HepG2 (cell line): ENCODE results near the gene CLDN15. TPM values are rescaled to one million over a fixed set of nuclear protein-coding genes. Genes with fewer than 3 reads are reported as not detected.

Experiments used
- BORCS8-MEF2B ChIP-seq: sonication (generic); formaldehyde crosslinking; IDR thresholded peaks from 2 replicates; pipeline ENCODE4 v1.8.0; 2022; ENCODE audit warnings: mild to moderate bottlenecking, missing genetic modification reagents
- FOSL2 ChIP-seq: sonication (generic); formaldehyde crosslinking; IDR thresholded peaks from 2 replicates; pipeline ENCODE4 v1.4.0; 2020; ENCODE audit warnings: missing genetic modification reagents
- GFI1 ChIP-seq: sonication (generic); formaldehyde crosslinking; IDR thresholded peaks from 2 replicates; pipeline ENCODE4 v1.5.0; 2020; ENCODE audit warnings: missing genetic modification reagents, mild to moderate bottlenecking, borderline replicate concordance
- HNRNPK ChIP-seq: fragments of 200-400 bp; formaldehyde crosslinking; IDR thresholded peaks from 2 replicates; pipeline ENCODE4 v1.6.1; 2018; ENCODE audit warnings: low read length, low read depth, moderate library complexity, mild to moderate bottlenecking; ENCODE audit not compliant: poor library complexity, severe bottlenecking
- POLR2A ChIP-seq, 2 experiments: IDR thresholded peaks; 2 replicates each; pipeline ENCODE4 v1.6.1; 2011; ENCODE audit warnings: low read depth in 2 of 2, low read length in 2 of 2, mild to moderate bottlenecking in 1 of 2, moderate library complexity in 1 of 2; ENCODE audit not compliant: insufficient read depth in 1 of 2
- RAD21 ChIP-seq: fragments of 450-650 bp; formaldehyde crosslinking; IDR thresholded peaks from 2 replicates; pipeline ENCODE4 v1.5.0; 2020; ENCODE audit warnings: mild to moderate bottlenecking
- TCF7L2 ChIP-seq: IDR thresholded peaks from 2 replicates; pipeline ENCODE4 v1.6.1; 2011; ENCODE audit warnings: mild to moderate bottlenecking, low read depth, low read length, moderate library complexity
- ZNF230 ChIP-seq: sonication (generic); formaldehyde crosslinking; IDR thresholded peaks from 2 replicates; pipeline ENCODE4 v1.4.0; 2020; ENCODE audit warnings: mild to moderate bottlenecking, missing genetic modification reagents
- ZNF350 ChIP-seq: sonication (generic); formaldehyde crosslinking; IDR thresholded peaks from 2 replicates; pipeline ENCODE4 v1.4.0; 2020; ENCODE audit warnings: mild to moderate bottlenecking, low read depth, missing genetic modification reagents, borderline replicate concordance
- ZNF382 ChIP-seq: sonication (generic); formaldehyde crosslinking; IDR thresholded peaks from 2 replicates; pipeline ENCODE4 v1.5.0; 2020; ENCODE audit warnings: missing genetic modification reagents, mild to moderate bottlenecking, borderline replicate concordance
- ZNF558 ChIP-seq: sonication (generic); formaldehyde crosslinking; IDR thresholded peaks from 2 replicates; pipeline ENCODE4 v1.9.0; 2022; ENCODE audit warnings: mild to moderate bottlenecking, missing genetic modification reagents, borderline replicate concordance
- polyA plus RNA-seq, 8 experiments: library from polyadenylated mRNA; depleted of rRNA in 3 of 8; stranded (reverse) in 7 of 8; unstranded in 1 of 8; fragments of >200 nt; fragmentation: Illumina TruSeq in 4 of 8; extraction: Trizol in 4 of 8; gene quantifications; 2 replicates each; pipeline versions ENCODE4 v1.2.1 to v1.2.3, GENCODE V29; 2011 to 2016; ENCODE audit warnings: low read depth in 4 of 8, missing spikeins in 1 of 8, mixed read lengths in 1 of 8; ENCODE audit not compliant: insufficient read depth in 1 of 8
- total RNA-seq, 5 experiments: library from RNA; depleted of rRNA; stranded (reverse); fragments of >200 nt; fragmentation: Illumina TruSeq; extraction: Trizol; gene quantifications; 2 replicates each; pipeline ENCODE4 v1.2.3, GENCODE V29; 2016; ENCODE audit warnings: low read depth in 1 of 5
- TF ChIP-seq, protein P1 (sequence below), 2 experiments: sonication (generic) in 1 of 2; formaldehyde crosslinking in 1 of 2; IDR thresholded peaks; 2 replicates each; pipeline versions ENCODE4 v1.4.0 to v1.6.1; 2016 to 2020; ENCODE audit warnings: borderline replicate concordance in 1 of 2, low read depth in 1 of 2, mild to moderate bottlenecking in 1 of 2, missing genetic modification reagents in 1 of 2
- TF ChIP-seq, protein P2 (sequence below): sonication (generic); formaldehyde crosslinking; IDR thresholded peaks from 2 replicates; pipeline ENCODE4 v1.9.0; 2021; ENCODE audit warnings: missing genetic modification reagents, borderline replicate concordance
- TF ChIP-seq, protein P3 (sequence below): sonication (generic); formaldehyde crosslinking; IDR thresholded peaks from 2 replicates; pipeline ENCODE4 v1.4.0; 2020; ENCODE audit warnings: low read depth, missing genetic modification reagents
- TF ChIP-seq, protein P4 (sequence below): IDR thresholded peaks from 2 replicates; pipeline ENCODE4 v1.6.1; 2016; ENCODE audit warnings: missing genetic modification reagents, missing compliant biosample characterization

CLDN15 gene
- total and polyA plus RNA-seq, 2 of the 13 experiments (the other 11 are each of a cell fraction or from before 2014, with no cell fraction given) = 7.1 to 17.8 TPM

DNA sequence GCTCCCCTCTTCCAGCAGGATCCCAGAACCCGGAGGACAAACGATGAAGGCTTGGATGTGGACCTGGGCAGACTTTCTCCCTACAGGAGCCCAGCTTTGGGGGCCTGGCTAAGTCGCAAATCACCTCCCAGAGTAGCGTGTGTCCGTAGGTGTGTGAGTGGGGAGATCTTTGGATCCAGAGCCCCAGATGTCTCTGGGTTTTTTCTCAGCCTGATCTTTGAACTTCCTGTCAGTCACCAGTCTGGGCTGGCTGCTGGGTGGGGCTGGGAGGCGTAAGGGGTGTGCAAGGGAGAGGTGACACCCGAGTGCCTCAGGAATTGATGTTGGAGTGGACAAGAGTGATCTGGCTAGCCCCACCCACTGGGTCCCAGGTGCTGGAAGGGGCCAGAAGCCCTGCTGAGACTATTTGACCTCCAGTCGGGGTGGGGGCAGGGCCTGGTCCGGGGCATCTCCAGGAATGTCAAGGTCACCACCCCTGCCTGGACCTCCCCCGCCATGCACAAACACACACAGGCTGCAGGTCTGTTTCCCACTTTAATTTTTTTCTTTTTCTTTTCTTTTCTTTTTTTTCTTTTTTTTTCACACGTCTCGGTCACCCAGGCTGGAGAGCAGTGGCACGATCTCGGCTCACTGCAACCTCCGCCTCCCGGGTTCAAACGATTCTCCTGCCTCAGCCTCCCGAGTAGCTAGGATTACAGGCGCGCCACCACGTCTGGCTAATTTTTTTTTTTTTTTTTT is 36.6 kb downstream of the CLDN15 start, which contains the start of gene MOGAT3 (continued):
- TF ChIP-seq ZNF558 (CRISPR knock-in tag) (no peak; the same call in 1 of the 2 replicates), BORCS8-MEF2B (CRISPR knock-in tag) (no peak), ZNF382 (CRISPR knock-in tag) (no peak), ZNF230 (no peak), HNRNPK (no peak), FOSL2 (CRISPR knock-in tag) (peak; percentile 67), GFI1 (CRISPR knock-in tag) (no peak; the same call in 1 of the 2 replicates), RAD21 (CRISPR knock-in tag) (0 out of 2 replicates have a peak, but pooled peaks have one; percentile 20), ZNF350 (CRISPR knock-in tag) (peak; percentile 87), TCF7L2 (no peak), POLR2A (IDR thresholded peaks at IDR 0.05; ENCODE audit: insufficient read depth in 1 of 2, low read depth in 2 of 2, low read length in 2 of 2) (peak; percentile 91 to 95)
- TF ChIP-seq, protein P1, sequence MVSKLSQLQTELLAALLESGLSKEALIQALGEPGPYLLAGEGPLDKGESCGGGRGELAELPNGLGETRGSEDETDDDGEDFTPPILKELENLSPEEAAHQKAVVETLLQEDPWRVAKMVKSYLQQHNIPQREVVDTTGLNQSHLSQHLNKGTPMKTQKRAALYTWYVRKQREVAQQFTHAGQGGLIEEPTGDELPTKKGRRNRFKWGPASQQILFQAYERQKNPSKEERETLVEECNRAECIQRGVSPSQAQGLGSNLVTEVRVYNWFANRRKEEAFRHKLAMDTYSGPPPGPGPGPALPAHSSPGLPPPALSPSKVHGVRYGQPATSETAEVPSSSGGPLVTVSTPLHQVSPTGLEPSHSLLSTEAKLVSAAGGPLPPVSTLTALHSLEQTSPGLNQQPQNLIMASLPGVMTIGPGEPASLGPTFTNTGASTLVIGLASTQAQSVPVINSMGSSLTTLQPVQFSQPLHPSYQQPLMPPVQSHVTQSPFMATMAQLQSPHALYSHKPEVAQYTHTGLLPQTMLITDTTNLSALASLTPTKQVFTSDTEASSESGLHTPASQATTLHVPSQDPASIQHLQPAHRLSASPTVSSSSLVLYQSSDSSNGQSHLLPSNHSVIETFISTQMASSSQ (IDR thresholded peaks at IDR 0.05; ENCODE audit: low read depth) = no peak
- TF ChIP-seq, protein P1 (CRISPR knock-in tag; IDR thresholded peaks at IDR 0.05; ENCODE audit: borderline replicate concordance) = peak; percentile 68; the same call in 1 of the 2 replicates
- TF ChIP-seq, protein P2, sequence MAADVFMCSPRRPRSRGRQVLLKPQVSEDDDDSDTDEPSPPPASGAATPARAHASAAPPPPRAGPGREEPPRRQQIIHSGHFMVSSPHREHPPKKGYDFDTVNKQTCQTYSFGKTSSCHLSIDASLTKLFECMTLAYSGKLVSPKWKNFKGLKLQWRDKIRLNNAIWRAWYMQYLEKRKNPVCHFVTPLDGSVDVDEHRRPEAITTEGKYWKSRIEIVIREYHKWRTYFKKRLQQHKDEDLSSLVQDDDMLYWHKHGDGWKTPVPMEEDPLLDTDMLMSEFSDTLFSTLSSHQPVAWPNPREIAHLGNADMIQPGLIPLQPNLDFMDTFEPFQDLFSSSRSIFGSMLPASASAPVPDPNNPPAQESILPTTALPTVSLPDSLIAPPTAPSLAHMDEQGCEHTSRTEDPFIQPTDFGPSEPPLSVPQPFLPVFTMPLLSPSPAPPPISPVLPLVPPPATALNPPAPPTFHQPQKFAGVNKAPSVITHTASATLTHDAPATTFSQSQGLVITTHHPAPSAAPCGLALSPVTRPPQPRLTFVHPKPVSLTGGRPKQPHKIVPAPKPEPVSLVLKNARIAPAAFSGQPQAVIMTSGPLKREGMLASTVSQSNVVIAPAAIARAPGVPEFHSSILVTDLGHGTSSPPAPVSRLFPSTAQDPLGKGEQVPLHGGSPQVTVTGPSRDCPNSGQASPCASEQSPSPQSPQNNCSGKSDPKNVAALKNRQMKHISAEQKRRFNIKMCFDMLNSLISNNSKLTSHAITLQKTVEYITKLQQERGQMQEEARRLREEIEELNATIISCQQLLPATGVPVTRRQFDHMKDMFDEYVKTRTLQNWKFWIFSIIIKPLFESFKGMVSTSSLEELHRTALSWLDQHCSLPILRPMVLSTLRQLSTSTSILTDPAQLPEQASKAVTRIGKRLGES (CRISPR knock-in tag) = no peak
- TF ChIP-seq, protein P3, sequence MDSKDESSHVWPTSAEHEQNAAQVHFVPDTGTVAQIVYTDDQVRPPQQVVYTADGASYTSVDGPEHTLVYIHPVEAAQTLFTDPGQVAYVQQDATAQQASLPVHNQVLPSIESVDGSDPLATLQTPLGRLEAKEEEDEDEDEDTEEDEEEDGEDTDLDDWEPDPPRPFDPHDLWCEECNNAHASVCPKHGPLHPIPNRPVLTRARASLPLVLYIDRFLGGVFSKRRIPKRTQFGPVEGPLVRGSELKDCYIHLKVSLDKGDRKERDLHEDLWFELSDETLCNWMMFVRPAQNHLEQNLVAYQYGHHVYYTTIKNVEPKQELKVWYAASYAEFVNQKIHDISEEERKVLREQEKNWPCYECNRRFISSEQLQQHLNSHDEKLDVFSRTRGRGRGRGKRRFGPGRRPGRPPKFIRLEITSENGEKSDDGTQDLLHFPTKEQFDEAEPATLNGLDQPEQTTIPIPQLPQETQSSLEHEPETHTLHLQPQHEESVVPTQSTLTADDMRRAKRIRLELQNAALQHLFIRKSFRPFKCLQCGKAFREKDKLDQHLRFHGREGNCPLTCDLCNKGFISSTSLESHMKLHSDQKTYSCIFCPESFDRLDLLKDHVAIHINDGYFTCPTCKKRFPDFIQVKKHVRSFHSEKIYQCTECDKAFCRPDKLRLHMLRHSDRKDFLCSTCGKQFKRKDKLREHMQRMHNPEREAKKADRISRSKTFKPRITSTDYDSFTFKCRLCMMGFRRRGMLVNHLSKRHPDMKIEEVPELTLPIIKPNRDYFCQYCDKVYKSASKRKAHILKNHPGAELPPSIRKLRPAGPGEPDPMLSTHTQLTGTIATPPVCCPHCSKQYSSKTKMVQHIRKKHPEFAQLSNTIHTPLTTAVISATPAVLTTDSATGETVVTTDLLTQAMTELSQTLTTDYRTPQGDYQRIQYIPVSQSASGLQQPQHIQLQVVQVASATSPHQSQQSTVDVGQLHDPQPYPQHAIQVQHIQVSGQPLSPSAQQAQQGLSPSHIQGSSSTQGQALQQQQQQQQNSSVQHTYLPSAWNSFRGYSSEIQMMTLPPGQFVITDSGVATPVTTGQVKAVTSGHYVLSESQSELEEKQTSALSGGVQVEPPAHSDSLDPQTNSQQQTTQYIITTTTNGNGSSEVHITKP = no peak
- TF ChIP-seq, protein P4, sequence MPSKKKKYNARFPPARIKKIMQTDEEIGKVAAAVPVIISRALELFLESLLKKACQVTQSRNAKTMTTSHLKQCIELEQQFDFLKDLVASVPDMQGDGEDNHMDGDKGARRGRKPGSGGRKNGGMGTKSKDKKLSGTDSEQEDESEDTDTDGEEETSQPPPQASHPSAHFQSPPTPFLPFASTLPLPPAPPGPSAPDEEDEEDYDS = peak; percentile 89
